ENCODE measurements around the gene COQ3. TPM values are rescaled to one million over a fixed set of nuclear protein-coding genes. Genes with fewer than 3 reads are reported as not detected.

COQ3 gene
- total RNA-seq, 2 donors from 2014 or later, result 8.8 to 15.1 TPM

DNA sequence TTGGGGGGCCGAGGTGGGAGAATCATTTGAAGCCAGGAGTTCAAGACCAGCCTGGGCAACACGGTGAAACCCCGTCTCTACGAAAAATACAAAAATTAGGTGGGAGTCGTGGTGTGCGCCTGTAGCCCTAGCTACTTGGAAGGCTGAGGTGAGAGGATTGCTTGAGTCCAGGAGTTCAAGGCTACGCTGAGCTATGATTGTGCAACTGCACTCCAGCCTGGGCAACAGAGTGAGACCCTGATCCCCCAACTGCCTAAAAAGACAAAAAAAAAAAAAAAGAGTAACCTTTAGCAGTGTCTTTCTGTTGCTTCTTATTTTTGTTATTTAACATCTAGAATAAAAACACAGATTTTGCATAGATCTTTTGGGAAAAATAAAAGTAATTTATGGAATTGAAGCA lies 13.1 kb upstream of the COQ3 start:
- no peak for DNase-seq (ENCODE audit: low spot score)
- H3K9me3 ChIP-seq, result no peaks in the 10 kb centered on the region
- TF ChIP-seq CTCF (IDR thresholded peaks at IDR 0.05), result no peak
- H3K4me1 ChIP-seq, result peaks cover 0 to 2% of the 10 kb centered on the region in 2 donors
- H3K27ac ChIP-seq, result no peak overlapping the region
- peaks cover 77% of the 10 kb centered on the region for H3K36me3 ChIP-seq
- H3K4me3 ChIP-seq, result no peak overlapping the region
- no peaks in the 10 kb centered on the region for H3K27me3 ChIP-seq

DNA sequence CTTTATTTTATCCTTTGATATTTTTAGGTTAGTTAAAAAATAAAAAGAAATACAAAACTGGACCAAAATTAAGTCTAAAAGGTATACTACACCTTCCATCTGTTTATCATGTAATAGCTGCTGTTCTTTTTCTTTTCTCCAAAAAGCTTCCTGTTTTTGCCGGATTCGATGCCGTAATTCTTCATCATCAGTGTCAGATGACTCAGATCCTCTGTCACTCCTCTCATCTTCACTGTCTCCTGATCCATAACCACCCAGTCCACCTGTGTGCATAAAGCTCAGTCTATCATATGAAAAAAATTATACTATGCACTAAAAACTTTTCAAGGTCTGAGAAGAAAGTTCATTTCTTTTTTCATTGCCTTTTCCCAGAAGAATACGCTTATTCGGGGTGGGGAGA lies 8.5 kb upstream of the COQ3 start:
- Histone ChIP-seq H3K27ac (no peak overlapping the region), H3K36me3 (peaks cover 91% of the 10 kb centered on the region), H3K9me3 (no peaks in the 10 kb centered on the region), H3K4me3 (no peak overlapping the region), H3K27me3 (no peaks in the 10 kb centered on the region), H3K4me1 (no peaks in the 10 kb centered on the region)
- TF ChIP-seq CTCF (IDR thresholded peaks at IDR 0.05), result no peak
- no peak for DNase-seq (ENCODE audit: low spot score)

DNA sequence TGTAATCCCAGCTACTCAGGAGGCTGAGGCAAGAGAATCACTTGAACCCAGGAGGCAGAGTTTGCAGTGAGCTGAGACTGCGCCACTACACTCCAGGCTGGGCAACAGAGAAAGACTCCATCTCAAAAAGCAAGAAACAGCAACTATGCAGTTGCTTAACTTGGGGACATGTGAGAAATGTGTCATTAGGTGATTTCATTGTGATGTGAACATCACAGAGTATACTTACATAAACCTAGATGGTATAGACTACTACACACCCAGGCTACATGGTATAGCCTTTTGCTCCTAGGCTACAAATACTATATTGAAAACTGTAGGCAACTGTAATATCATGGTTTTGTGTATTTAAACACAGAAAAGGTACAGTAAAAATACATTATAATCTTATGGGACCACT lies 3.3 kb upstream of the COQ3 start:
- H3K27me3 ChIP-seq, result no peaks in the 10 kb centered on the region
- no peak for TF ChIP-seq CTCF (IDR thresholded peaks at IDR 0.05)

DNA sequence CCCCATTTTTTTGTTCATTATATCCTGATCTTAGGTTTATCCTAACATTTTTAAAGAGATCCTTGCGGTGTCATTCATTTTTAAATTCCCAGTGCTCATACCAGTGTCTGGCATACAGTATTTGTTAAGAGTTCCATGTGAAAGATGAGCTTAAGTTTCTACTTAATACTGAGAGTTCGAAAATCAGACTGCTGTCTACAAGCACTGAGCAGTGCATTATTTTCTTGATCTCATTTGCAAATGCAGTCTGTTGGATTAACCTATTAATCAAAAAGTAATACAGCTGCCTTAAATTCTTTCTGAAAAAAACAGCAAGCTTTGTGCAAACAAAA lies 663 bp downstream of the COQ3 start:
- H3K9me3 ChIP-seq, result no peaks in the 10 kb centered on the region
- no peaks in the 10 kb centered on the region for H3K4me1 ChIP-seq
- DNase-seq (ENCODE audit: low spot score), result no peak
- peak overlapping the region; percentile 81 to 83 for H3K4me3 ChIP-seq
- peaks cover 1% of the 10 kb centered on the region for H3K36me3 ChIP-seq
- no peaks in the 10 kb centered on the region for H3K27me3 ChIP-seq
- peak overlapping the region; percentile 79 to 86 for H3K27ac ChIP-seq
- no peak for TF ChIP-seq CTCF (IDR thresholded peaks at IDR 0.05)

More for the DNA sequence above, 3.3 kb upstream of the COQ3 start:
- Histone ChIP-seq H3K36me3 (peaks cover 41% of the 10 kb centered on the region), H3K4me1 (no peaks in the 10 kb centered on the region), H3K4me3 (no peak overlapping the region), H3K9me3 (no peaks in the 10 kb centered on the region), H3K27ac (no peak overlapping the region)
- DNase-seq (ENCODE audit: low spot score), result no peak

- Histone ChIP-seq H3K36me3 (no peaks in the 10 kb centered on the region), H3K27me3 (no peaks in the 10 kb centered on the region), H3K9me3 (no peaks in the 10 kb centered on the region), H3K4me1 (no peaks in the 10 kb centered on the region), H3K27ac (no peak overlapping the region), H3K4me3 (no peak overlapping the region)
- no peak for TF ChIP-seq CTCF (IDR thresholded peaks at IDR 0.05)
- DNase-seq (ENCODE audit: low spot score), result no peak
Measured at GRCh38 chr6:99390896-99391295, 3.1 kb downstream of the COQ3 start.

DNA sequence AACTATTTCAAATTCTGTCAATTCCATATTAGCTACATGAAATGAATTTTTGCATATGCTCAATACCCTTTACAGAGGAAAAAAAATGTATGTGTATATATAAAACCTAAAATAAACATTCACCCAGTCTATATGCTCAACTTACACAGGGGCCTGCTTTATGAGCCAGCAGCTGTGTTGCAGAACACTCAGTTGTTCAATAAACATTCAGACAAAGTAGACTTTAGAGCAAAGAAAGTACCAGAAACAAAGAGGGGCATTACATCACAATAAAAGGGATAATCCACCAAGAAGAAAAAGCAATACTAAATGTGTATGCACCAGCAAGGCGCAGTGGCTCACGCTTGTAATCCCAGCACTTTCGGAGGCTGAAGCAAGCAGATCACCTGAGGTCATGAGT lies 9.5 kb downstream of the COQ3 start:
- DNase-seq (ENCODE audit: low spot score), result no peak
- Histone ChIP-seq H3K27me3 (no peaks in the 10 kb centered on the region), H3K36me3 (no peaks in the 10 kb centered on the region), H3K4me1 (no peaks in the 10 kb centered on the region), H3K9me3 (no peaks in the 10 kb centered on the region), H3K4me3 (no peak overlapping the region), H3K27ac (no peak overlapping the region)
- no peak for TF ChIP-seq CTCF (IDR thresholded peaks at IDR 0.05)
